GM23248 (cell line): ENCODE data around the gene DIAPH1. TPM values are rescaled to one million over a fixed set of nuclear protein-coding genes. Genes with fewer than 3 reads are reported as not detected.

ENCODE experiments used
- DNase-seq: peaks from one replicate; pipeline ENCODE4 v3.0.0-alpha.2; 2015
- H2AFZ ChIP-seq: fragments of 200-600 bp; sonication (generic); 2 replicates; pipeline ENCODE4 v1.6.1; 2016; ENCODE audit warnings: antibody characterized with exemption
- H3F3A ChIP-seq: fragments of 200-600 bp; sonication (generic); 2 replicates; pipeline ENCODE4 v1.6.1; 2016; ENCODE audit warnings: mild to moderate bottlenecking, antibody characterized with exemption, mixed run types; ENCODE audit not compliant: insufficient read depth
- H3K27ac ChIP-seq: fragments of 200-600 bp; sonication (generic); 2 replicates; pipeline ENCODE4 v1.5.1; 2016; ENCODE audit warnings: mild to moderate bottlenecking
- H3K27me3 ChIP-seq: fragments of 200-600 bp; sonication (generic); replicated peaks from 2 replicates; pipeline ENCODE4 v1.6.1; 2016; ENCODE audit warnings: mild to moderate bottlenecking; ENCODE audit not compliant: insufficient read depth
- H3K36me3 ChIP-seq: fragments of 200-600 bp; sonication (generic); 2 replicates; pipeline ENCODE4 v1.6.1; 2016; ENCODE audit warnings: low read depth, mild to moderate bottlenecking
- H3K4me1 ChIP-seq: fragments of 200-600 bp; sonication (generic); 2 replicates; pipeline ENCODE4 v1.6.1; 2016; ENCODE audit warnings: mild to moderate bottlenecking; ENCODE audit not compliant: insufficient read depth
- H3K4me2 ChIP-seq: fragments of 200-600 bp; sonication (generic); one replicate; pipeline ENCODE4 v1.6.1; 2016; ENCODE audit warnings: mild to moderate bottlenecking; ENCODE audit not compliant: unreplicated experiment
- H3K4me3 ChIP-seq: fragments of 200-600 bp; sonication (generic); 2 replicates; pipeline ENCODE4 v1.5.1; 2016; ENCODE audit warnings: mild to moderate bottlenecking
- H3K79me2 ChIP-seq: fragments of 200-600 bp; sonication (generic); 2 replicates; pipeline ENCODE4 v1.6.1; 2016; ENCODE audit warnings: mild to moderate bottlenecking; ENCODE audit not compliant: insufficient read depth
- H3K9ac ChIP-seq: fragments of 200-600 bp; sonication (generic); 2 replicates; pipeline ENCODE4 v1.6.1; 2016; ENCODE audit warnings: mild to moderate bottlenecking
- H3K9me2 ChIP-seq: fragments of 200-600 bp; sonication (generic); 2 replicates; pipeline ENCODE4 v1.6.1; 2016; ENCODE audit warnings: mixed run types, mild to moderate bottlenecking, moderate library complexity; ENCODE audit not compliant: insufficient read depth
- H3K9me3 ChIP-seq: fragments of 200-600 bp; sonication (generic); one replicate; pipeline ENCODE4 v1.6.1; 2017; ENCODE audit warnings: low read depth
- H4K20me1 ChIP-seq: fragments of 200-600 bp; sonication (generic); 2 replicates; pipeline ENCODE4 v1.6.0; 2016; ENCODE audit not compliant: insufficient read depth
- EZH2 ChIP-seq: fragments of 200-600 bp; sonication (generic); IDR thresholded peaks from 2 replicates; pipeline ENCODE4 v1.6.1; 2018; ENCODE audit warnings: antibody characterized with exemption, mild to moderate bottlenecking; ENCODE audit not compliant: insufficient read depth, poor library complexity, severe bottlenecking
- EZH2phosphoT487 ChIP-seq: fragments of 200-600 bp; sonication (generic); IDR thresholded peaks from 2 replicates; pipeline ENCODE4 v1.6.1; 2018; ENCODE audit warnings: antibody characterized with exemption, moderate library complexity, mild to moderate bottlenecking, low read depth; ENCODE audit not compliant: insufficient read depth
- WGBS, 2 experiments: methylation state at CpG; one replicate each; pipeline ENCODE4 v1.1.6; 2015 to 2017; ENCODE audit warnings: low lambda C conversion rate in 2 of 2, low coverage in 1 of 2; ENCODE audit errors: missing lambda C conversion rate in 2 of 2; 5-methylcytosine and 5-hydroxymethylcytosine counted together
- in situ Hi-C: fragments of 300-500 bp; cut with MboI; formaldehyde crosslinking; loops from 2 replicates; pipeline ENCODE4 v1.15.0; 2020
- polyA plus RNA-seq: library from polyadenylated mRNA; unstranded; fragments of >200 nt; fragmentation: Nextera tagmentation; extraction: Ambion mirVana; gene quantifications from 2 replicates; pipeline ENCODE4 v1.2.1, GENCODE V29; 2016
- total RNA-seq: library from RNA; depleted of rRNA; stranded (reverse); fragments of >200 nt; shearing (Covaris generic); gene quantifications from 2 replicates; pipeline ENCODE4 v1.2.3, GENCODE V29; 2014

Gene DIAPH1
- total and polyA plus RNA-seq, 2 experiments from 2014 or later = 26.0 to 34.4 TPM

- no peaks in the 10 kb centered on the region for H3K9me2 ChIP-seq
- H2AFZ ChIP-seq = no peak overlapping the region
- no peak overlapping the region for H3K4me2 ChIP-seq
- H3K79me2 ChIP-seq = peaks cover 78% of the 10 kb centered on the region
- H3K27me3 ChIP-seq = no peaks in the 10 kb centered on the region
- H3K9ac ChIP-seq = no peak overlapping the region
- H3K4me3 ChIP-seq = no peak overlapping the region
- no peak overlapping the region for H3K27ac ChIP-seq
- no peaks in the 10 kb centered on the region for H3K9me3 ChIP-seq
- in situ Hi-C loops = no loop called here
- no peak for TF ChIP-seq EZH2phosphoT487
- no peak for TF ChIP-seq EZH2
- 0 out of 2 replicates have a peak, but pooled peaks cover 2% of the 10 kb centered on the region for H4K20me1 ChIP-seq
- H3K4me1 ChIP-seq = no peaks in the 10 kb centered on the region
- WGBS, 2 experiments = 73 to 75% methylated on average over 2 of the region's 2 CpGs
- peaks cover 17% of the 10 kb centered on the region; the same call in 1 of the 2 replicates for H3K36me3 ChIP-seq
- no peak for DNase-seq
- peaks cover 8% of the 10 kb centered on the region; the same call in 1 of the 2 replicates for H3F3A ChIP-seq
These were observed 28.7 kb downstream of the DIAPH1 start for GRCh38 chr5:141590127-141590526.

- no peak overlapping the region for H3K27ac ChIP-seq
- no peak overlapping the region for H3K9ac ChIP-seq
- 97 to 100% methylated on average over 1 of the region's 1 CpG for WGBS, 2 experiments
- H3K4me3 ChIP-seq = no peak overlapping the region
- 0 out of 2 replicates have a peak, but pooled peaks cover 2% of the 10 kb centered on the region for H4K20me1 ChIP-seq
- H3K27me3 ChIP-seq = no peaks in the 10 kb centered on the region
- H3K9me2 ChIP-seq = no peaks in the 10 kb centered on the region
- DNase-seq = no peak
- H3K36me3 ChIP-seq = peaks cover 41% of the 10 kb centered on the region
- H3K9me3 ChIP-seq = no peaks in the 10 kb centered on the region
- in situ Hi-C loops = no loop called here
- TF ChIP-seq EZH2 (no peak), EZH2phosphoT487 (no peak)
- peaks cover 42% of the 10 kb centered on the region for H3K79me2 ChIP-seq
- no peak overlapping the region for H3K4me2 ChIP-seq
- no peak overlapping the region for H2AFZ ChIP-seq
- H3K4me1 ChIP-seq = no peaks in the 10 kb centered on the region
- H3F3A ChIP-seq = no peaks in the 10 kb centered on the region
These were observed 32.6 kb downstream of the DIAPH1 start for GRCh38 chr5:141586246-141586645.

- no peak overlapping the region for H2AFZ ChIP-seq
- H3K9ac ChIP-seq = no peak overlapping the region
- in situ Hi-C loops = no loop called here
- peaks cover 2% of the 10 kb centered on the region; the same call in 1 of the 2 replicates for H4K20me1 ChIP-seq
- TF ChIP-seq EZH2phosphoT487 (no peak), EZH2 (no peak)
- DNase-seq = no peak
- H3K9me3 ChIP-seq = no peaks in the 10 kb centered on the region
- H3K4me3 ChIP-seq = no peak overlapping the region
- H3F3A ChIP-seq = no peaks in the 10 kb centered on the region
- H3K27ac ChIP-seq = no peak overlapping the region
- no peaks in the 10 kb centered on the region for H3K9me2 ChIP-seq
- H3K79me2 ChIP-seq = peaks cover 35% of the 10 kb centered on the region
- peaks cover 47% of the 10 kb centered on the region for H3K36me3 ChIP-seq
- 92% methylated on average over 6 of the region's 6 CpGs for WGBS, 2 experiments
- H3K4me2 ChIP-seq = no peak overlapping the region
- no peaks in the 10 kb centered on the region for H3K4me1 ChIP-seq
- H3K27me3 ChIP-seq = no peaks in the 10 kb centered on the region
These were observed 33.2 kb downstream of the DIAPH1 start for GRCh38 chr5:141585594-141585993.

- H3K36me3 ChIP-seq = peaks cover 58% of the 10 kb centered on the region
- no peaks in the 10 kb centered on the region for H3F3A ChIP-seq
- TF ChIP-seq EZH2 (no peak), EZH2phosphoT487 (no peak)
- no peak overlapping the region for H3K27ac ChIP-seq
- H3K4me2 ChIP-seq = no peak overlapping the region
- H3K9ac ChIP-seq = no peak overlapping the region
- no peak overlapping the region for H2AFZ ChIP-seq
- no peaks in the 10 kb centered on the region for H3K79me2 ChIP-seq
- 89 to 95% methylated on average over 2 of the region's 2 CpGs for WGBS, 2 experiments
- H3K9me2 ChIP-seq = no peaks in the 10 kb centered on the region
- in situ Hi-C loops = no loop called here
- H3K9me3 ChIP-seq = no peaks in the 10 kb centered on the region
- no peak overlapping the region for H3K4me3 ChIP-seq
- H3K4me1 ChIP-seq = no peaks in the 10 kb centered on the region
- H4K20me1 ChIP-seq = no peaks in the 10 kb centered on the region
- no peak for DNase-seq
- no peaks in the 10 kb centered on the region for H3K27me3 ChIP-seq
These were observed 44.7 kb downstream of the DIAPH1 start for GRCh38 chr5:141574122-141574510.

GRCh38 chr5:141573489-141574121, 45.2 kb downstream of the DIAPH1 start:
- Histone ChIP-seq H3K27ac (no peak overlapping the region), H3K4me3 (no peak overlapping the region), H4K20me1 (no peaks in the 10 kb centered on the region), H3K4me1 (no peaks in the 10 kb centered on the region), H3K36me3 (peaks cover 53% of the 10 kb centered on the region), H3K9me3 (no peaks in the 10 kb centered on the region), H2AFZ (no peak overlapping the region), H3F3A (no peaks in the 10 kb centered on the region), H3K9me2 (no peaks in the 10 kb centered on the region), H3K27me3 (no peaks in the 10 kb centered on the region), H3K4me2 (no peak overlapping the region), H3K9ac (no peak overlapping the region), H3K79me2 (no peaks in the 10 kb centered on the region)
- no peak for DNase-seq
- TF ChIP-seq EZH2phosphoT487 = no peak
- TF ChIP-seq EZH2 = no peak
- in situ Hi-C loops = no loop called here
- 75 to 76% methylated on average over 4 of the region's 4 CpGs for WGBS, 2 experiments
